HepG2 (cell line): Measurements from ENCODE around the gene FBXO10. TPM values are rescaled to one million over a fixed set of nuclear protein-coding genes. Genes with fewer than 3 reads are reported as not detected.

Experiments
- FOXA3 ChIP-seq: IDR thresholded peaks from 2 replicates; pipeline ENCODE4 v1.6.1; 2016; ENCODE audit warnings: missing genetic modification reagents, missing compliant biosample characterization
- IRX3 ChIP-seq: sonication (generic); formaldehyde crosslinking; IDR thresholded peaks from 2 replicates; pipeline ENCODE4 v1.8.1; 2023; ENCODE audit warnings: mild to moderate bottlenecking, low read depth, missing genetic modification reagents, borderline replicate concordance
- KLF9 ChIP-seq: IDR thresholded peaks from 2 replicates; pipeline ENCODE4 v1.6.1; 2016; ENCODE audit warnings: low read depth
- MATR3 ChIP-seq: sonication (generic); formaldehyde crosslinking; IDR thresholded peaks from 2 replicates; pipeline ENCODE4 v1.4.0; 2020; ENCODE audit warnings: missing genetic modification reagents
- SRSF9 ChIP-seq: fragments of 200-400 bp; formaldehyde crosslinking; IDR thresholded peaks from 2 replicates; pipeline ENCODE4 v1.6.1; 2018; ENCODE audit warnings: borderline replicate concordance, mild to moderate bottlenecking, low read depth, low read length; ENCODE audit not compliant: insufficient read depth, poor library complexity, severe bottlenecking
- TCF7 ChIP-seq: sonication (generic); IDR thresholded peaks from 2 replicates; pipeline ENCODE4 v1.6.1; 2016; ENCODE audit warnings: antibody characterized with exemption, low read depth
- ZBTB42 ChIP-seq: sonication (generic); formaldehyde crosslinking; IDR thresholded peaks from 2 replicates; pipeline ENCODE4 v1.5.0; 2020; ENCODE audit warnings: mild to moderate bottlenecking, missing genetic modification reagents
- ZBTB7B ChIP-seq: sonication (generic); formaldehyde crosslinking; IDR thresholded peaks from 2 replicates; pipeline ENCODE4 v1.4.0; 2020; ENCODE audit warnings: missing genetic modification reagents
- ZNF101 ChIP-seq: sonication (generic); formaldehyde crosslinking; IDR thresholded peaks from 2 replicates; pipeline ENCODE4 v1.4.0; 2020; ENCODE audit warnings: mild to moderate bottlenecking, low read depth, missing genetic modification reagents, borderline replicate concordance
- ZNF251 ChIP-seq: sonication (generic); formaldehyde crosslinking; IDR thresholded peaks from 2 replicates; pipeline ENCODE4 v1.9.0; 2021; ENCODE audit warnings: mild to moderate bottlenecking, missing genetic modification reagents
- ZNF567 ChIP-seq: sonication (generic); formaldehyde crosslinking; IDR thresholded peaks from 2 replicates; pipeline ENCODE4 v1.8.1; 2023; ENCODE audit warnings: mild to moderate bottlenecking, missing genetic modification reagents, borderline replicate concordance
- ZNF644 ChIP-seq: IDR thresholded peaks from 2 replicates; pipeline ENCODE4 v1.6.1; 2016; ENCODE audit warnings: low read depth
- ZNF792 ChIP-seq: IDR thresholded peaks from 2 replicates; pipeline ENCODE4 v1.6.1; 2016
- ZSCAN29 ChIP-seq: sonication (generic); formaldehyde crosslinking; conservative IDR thresholded peaks from 2 replicates; pipeline ENCODE4 v1.4.0; 2020; ENCODE audit warnings: mild to moderate bottlenecking, missing genetic modification reagents
- polyA plus RNA-seq, 8 experiments: library from polyadenylated mRNA; depleted of rRNA in 3 of 8; stranded (reverse) in 7 of 8; unstranded in 1 of 8; fragments of >200 nt; fragmentation: Illumina TruSeq in 4 of 8; extraction: Trizol in 4 of 8; gene quantifications; 2 replicates each; pipeline versions ENCODE4 v1.2.1 to v1.2.3, GENCODE V29; 2011 to 2016; ENCODE audit warnings: low read depth in 4 of 8, missing spikeins in 1 of 8, mixed read lengths in 1 of 8; ENCODE audit not compliant: insufficient read depth in 1 of 8
- total RNA-seq, 5 experiments: library from RNA; depleted of rRNA; stranded (reverse); fragments of >200 nt; fragmentation: Illumina TruSeq; extraction: Trizol; gene quantifications; 2 replicates each; pipeline ENCODE4 v1.2.3, GENCODE V29; 2016; ENCODE audit warnings: low read depth in 1 of 5
- TF ChIP-seq, protein P1 (sequence below): sonication (generic); formaldehyde crosslinking; IDR thresholded peaks from 2 replicates; pipeline ENCODE4 v1.4.0; 2020; ENCODE audit warnings: mild to moderate bottlenecking, missing genetic modification reagents, borderline replicate concordance
- TF ChIP-seq, protein P2 (sequence below): sonication (generic); formaldehyde crosslinking; IDR thresholded peaks from 2 replicates; pipeline ENCODE4 v1.4.0; 2020; ENCODE audit warnings: missing genetic modification reagents
- TF ChIP-seq, protein P3 (sequence below): sonication (generic); formaldehyde crosslinking; IDR thresholded peaks from 2 replicates; pipeline ENCODE4 v1.5.0; 2020; ENCODE audit warnings: missing genetic modification reagents, mild to moderate bottlenecking, borderline replicate concordance

FBXO10 gene
- total and polyA plus RNA-seq, 2 of the 13 experiments (the other 11 are each of a cell fraction or from before 2014, with no cell fraction given) = 3.1 to 5.1 TPM

DNA sequence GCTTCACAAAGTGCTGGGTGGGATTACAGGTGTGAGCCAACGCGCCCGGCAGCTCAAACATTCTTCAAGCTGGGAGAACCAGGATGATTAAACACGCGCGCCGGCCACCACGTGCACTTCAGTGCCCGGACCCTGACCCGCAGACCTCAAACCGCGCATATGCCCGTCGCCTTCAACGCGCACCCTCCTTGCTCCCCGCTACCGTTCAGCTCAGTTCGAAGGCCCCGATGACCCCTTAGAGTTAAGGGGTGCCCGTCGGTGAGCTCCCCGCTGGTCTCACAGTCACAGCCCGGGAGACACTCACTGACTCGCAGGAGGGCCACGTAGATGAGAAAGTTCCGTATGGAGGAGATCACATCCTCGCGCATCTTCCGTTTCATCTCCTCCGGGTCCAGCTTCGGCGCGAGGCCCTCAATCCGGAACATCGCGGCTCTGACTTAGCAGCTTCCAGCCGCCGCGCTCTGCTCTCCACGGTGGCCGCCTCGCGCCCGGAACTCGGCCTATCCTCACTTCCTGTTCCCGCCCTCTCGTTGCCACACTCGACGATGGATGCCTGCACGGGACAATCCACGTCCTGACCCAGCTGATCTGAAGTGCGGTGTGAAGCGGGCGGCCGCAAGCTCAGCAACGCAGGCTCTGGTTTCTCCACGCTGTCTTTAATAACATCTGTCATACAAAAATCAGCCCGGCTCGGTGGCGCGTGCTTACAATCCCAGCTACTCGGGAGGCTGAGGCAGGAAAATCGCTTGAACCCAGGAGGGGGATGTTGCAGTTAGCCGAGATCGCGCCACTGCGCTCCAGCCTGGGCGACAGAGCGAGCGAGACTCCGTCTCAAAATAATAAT lies 16.1 kb upstream of the FBXO10 start, which contains the start of gene TOMM5 (continued):
- no peak for TF ChIP-seq SRSF9
- TF ChIP-seq, protein P1, sequence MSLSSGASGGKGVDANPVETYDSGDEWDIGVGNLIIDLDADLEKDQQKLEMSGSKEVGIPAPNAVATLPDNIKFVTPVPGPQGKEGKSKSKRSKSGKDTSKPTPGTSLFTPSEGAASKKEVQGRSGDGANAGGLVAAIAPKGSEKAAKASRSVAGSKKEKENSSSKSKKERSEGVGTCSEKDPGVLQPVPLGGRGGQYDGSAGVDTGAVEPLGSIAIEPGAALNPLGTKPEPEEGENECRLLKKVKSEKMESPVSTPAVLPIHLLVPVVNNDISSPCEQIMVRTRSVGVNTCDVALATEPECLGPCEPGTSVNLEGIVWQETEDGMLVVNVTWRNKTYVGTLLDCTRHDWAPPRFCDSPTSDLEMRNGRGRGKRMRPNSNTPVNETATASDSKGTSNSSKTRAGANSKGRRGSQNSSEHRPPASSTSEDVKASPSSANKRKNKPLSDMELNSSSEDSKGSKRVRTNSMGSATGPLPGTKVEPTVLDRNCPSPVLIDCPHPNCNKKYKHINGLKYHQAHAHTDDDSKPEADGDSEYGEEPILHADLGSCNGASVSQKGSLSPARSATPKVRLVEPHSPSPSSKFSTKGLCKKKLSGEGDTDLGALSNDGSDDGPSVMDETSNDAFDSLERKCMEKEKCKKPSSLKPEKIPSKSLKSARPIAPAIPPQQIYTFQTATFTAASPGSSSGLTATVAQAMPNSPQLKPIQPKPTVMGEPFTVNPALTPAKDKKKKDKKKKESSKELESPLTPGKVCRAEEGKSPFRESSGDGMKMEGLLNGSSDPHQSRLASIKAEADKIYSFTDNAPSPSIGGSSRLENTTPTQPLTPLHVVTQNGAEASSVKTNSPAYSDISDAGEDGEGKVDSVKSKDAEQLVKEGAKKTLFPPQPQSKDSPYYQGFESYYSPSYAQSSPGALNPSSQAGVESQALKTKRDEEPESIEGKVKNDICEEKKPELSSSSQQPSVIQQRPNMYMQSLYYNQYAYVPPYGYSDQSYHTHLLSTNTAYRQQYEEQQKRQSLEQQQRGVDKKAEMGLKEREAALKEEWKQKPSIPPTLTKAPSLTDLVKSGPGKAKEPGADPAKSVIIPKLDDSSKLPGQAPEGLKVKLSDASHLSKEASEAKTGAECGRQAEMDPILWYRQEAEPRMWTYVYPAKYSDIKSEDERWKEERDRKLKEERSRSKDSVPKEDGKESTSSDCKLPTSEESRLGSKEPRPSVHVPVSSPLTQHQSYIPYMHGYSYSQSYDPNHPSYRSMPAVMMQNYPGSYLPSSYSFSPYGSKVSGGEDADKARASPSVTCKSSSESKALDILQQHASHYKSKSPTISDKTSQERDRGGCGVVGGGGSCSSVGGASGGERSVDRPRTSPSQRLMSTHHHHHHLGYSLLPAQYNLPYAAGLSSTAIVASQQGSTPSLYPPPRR (CRISPR knock-in tag) = peak; percentile 56; the same call in 1 of the 2 replicates
- TF ChIP-seq FOXA3 (CRISPR knock-in tag) = peak; percentile 71
- TF ChIP-seq, protein P2, sequence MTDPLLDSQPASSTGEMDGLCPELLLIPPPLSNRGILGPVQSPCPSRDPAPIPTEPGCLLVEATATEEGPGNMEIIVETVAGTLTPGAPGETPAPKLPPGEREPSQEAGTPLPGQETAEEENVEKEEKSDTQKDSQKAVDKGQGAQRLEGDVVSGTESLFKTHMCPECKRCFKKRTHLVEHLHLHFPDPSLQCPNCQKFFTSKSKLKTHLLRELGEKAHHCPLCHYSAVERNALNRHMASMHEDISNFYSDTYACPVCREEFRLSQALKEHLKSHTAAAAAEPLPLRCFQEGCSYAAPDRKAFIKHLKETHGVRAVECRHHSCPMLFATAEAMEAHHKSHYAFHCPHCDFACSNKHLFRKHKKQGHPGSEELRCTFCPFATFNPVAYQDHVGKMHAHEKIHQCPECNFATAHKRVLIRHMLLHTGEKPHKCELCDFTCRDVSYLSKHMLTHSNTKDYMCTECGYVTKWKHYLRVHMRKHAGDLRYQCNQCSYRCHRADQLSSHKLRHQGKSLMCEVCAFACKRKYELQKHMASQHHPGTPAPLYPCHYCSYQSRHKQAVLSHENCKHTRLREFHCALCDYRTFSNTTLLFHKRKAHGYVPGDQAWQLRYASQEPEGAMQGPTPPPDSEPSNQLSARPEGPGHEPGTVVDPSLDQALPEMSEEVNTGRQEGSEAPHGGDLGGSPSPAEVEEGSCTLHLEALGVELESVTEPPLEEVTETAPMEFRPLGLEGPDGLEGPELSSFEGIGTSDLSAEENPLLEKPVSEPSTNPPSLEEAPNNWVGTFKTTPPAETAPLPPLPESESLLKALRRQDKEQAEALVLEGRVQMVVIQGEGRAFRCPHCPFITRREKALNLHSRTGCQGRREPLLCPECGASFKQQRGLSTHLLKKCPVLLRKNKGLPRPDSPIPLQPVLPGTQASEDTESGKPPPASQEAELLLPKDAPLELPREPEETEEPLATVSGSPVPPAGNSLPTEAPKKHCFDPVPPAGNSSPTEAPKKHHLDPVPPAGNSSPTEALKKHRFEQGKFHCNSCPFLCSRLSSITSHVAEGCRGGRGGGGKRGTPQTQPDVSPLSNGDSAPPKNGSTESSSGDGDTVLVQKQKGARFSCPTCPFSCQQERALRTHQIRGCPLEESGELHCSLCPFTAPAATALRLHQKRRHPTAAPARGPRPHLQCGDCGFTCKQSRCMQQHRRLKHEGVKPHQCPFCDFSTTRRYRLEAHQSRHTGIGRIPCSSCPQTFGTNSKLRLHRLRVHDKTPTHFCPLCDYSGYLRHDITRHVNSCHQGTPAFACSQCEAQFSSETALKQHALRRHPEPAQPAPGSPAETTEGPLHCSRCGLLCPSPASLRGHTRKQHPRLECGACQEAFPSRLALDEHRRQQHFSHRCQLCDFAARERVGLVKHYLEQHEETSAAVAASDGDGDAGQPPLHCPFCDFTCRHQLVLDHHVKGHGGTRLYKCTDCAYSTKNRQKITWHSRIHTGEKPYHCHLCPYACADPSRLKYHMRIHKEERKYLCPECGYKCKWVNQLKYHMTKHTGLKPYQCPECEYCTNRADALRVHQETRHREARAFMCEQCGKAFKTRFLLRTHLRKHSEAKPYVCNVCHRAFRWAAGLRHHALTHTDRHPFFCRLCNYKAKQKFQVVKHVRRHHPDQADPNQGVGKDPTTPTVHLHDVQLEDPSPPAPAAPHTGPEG (CRISPR knock-in tag) = peak; percentile 98
- TF ChIP-seq ZNF251 (CRISPR knock-in tag) = no peak
- no peak for TF ChIP-seq TCF7
- no peak; the same call in 1 of the 2 replicates for TF ChIP-seq ZNF101 (CRISPR knock-in tag)
- peak; percentile 90 for TF ChIP-seq IRX3 (CRISPR knock-in tag)
- peak; percentile 74; the same call in 1 of the 2 replicates for TF ChIP-seq ZSCAN29 (CRISPR knock-in tag)
- TF ChIP-seq MATR3 (CRISPR knock-in tag) = no peak
- 0 out of 2 replicates have a peak, but pooled peaks have one; percentile 38 for TF ChIP-seq ZBTB7B (CRISPR knock-in tag)
- TF ChIP-seq, protein P3, sequence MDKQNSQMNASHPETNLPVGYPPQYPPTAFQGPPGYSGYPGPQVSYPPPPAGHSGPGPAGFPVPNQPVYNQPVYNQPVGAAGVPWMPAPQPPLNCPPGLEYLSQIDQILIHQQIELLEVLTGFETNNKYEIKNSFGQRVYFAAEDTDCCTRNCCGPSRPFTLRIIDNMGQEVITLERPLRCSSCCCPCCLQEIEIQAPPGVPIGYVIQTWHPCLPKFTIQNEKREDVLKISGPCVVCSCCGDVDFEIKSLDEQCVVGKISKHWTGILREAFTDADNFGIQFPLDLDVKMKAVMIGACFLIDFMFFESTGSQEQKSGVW (CRISPR knock-in tag) = no peak
- peak; percentile 88; the same call in 1 of the 2 replicates for TF ChIP-seq ZNF567 (CRISPR knock-in tag)
- TF ChIP-seq ZNF644 = 0 out of 2 replicates have a peak, but pooled peaks have one; percentile 29
- peak; percentile 96 for TF ChIP-seq ZNF792
- peak; percentile 84; the same call in 1 of the 2 replicates for TF ChIP-seq KLF9 (CRISPR knock-in tag)
- peak; percentile 88; the same call in 1 of the 2 replicates for TF ChIP-seq ZBTB42 (CRISPR knock-in tag)
